ENCODE measurements around the gene FRRS1L.

GRCh38 chr9:109182940-109183798 is 16.1 kb upstream of the FRRS1L start:
- TF ChIP-seq POLR2AphosphoS5 (IDR thresholded peaks at IDR 0.05; ENCODE audit: borderline replicate concordance, low read depth, low read length) (no peak), EZH2 (IDR thresholded peaks at IDR 0.05) (no peak), FOXP2 (optimal IDR thresholded peaks at IDR 0.05; ENCODE audit: control extremely low read depth, extremely low read length, insufficient read depth) (no peak)
